Panc1 (cell line): ENCODE data around the gene INAFM1. TPM values are rescaled to one million over a fixed set of nuclear protein-coding genes. Genes with fewer than 3 reads are reported as not detected.

Experiments used
- ATAC-seq: fragments of 200-7000 bp; cut with Tn5 transposase; 2 replicates; pipeline ENCODE4 v1.9.1; 2020; ENCODE audit warnings: mild to moderate bottlenecking, moderate library complexity
- BruUV-seq: library from RNA; stranded (reverse); fragments of 400-500 nt; replicated peaks from 2 replicates; lab custom pipeline; 2021; lab: Mats Ljungman, UMichigan
- CTCF ChIA-PET: fragments of 300-600 bp; sonication (Branson Sonifier 250); formaldehyde crosslinking; loops from one replicate; lab custom pipeline; 2022; ENCODE audit warnings: antibody characterized with exemption; lab: Charles Lee
- POLR2A ChIA-PET: fragments of 300-600 bp; sonication (Branson Sonifier 250); formaldehyde crosslinking; loops from one replicate; lab custom pipeline; 2022; ENCODE audit warnings: antibody characterized with exemption; lab: Charles Lee
- DNase-seq: peaks from one replicate; pipeline ENCODE4 v3.0.0-alpha.2; 2010; ENCODE audit warnings: low read depth, low spot score
- H3K27ac ChIP-seq: 2 replicates; pipeline ENCODE4 v1.5.1; 2011; ENCODE audit warnings: mild to moderate bottlenecking, low read length, inconsistent platforms
- H3K27me3 ChIP-seq: fragments of 200-500 bp; sonication (Bioruptor generic); 2 replicates; pipeline ENCODE4 v1.6.0; 2014; ENCODE audit warnings: low read length, inconsistent platforms; ENCODE audit not compliant: control insufficient read depth, insufficient read depth
- H3K36me3 ChIP-seq: fragments of 200-500 bp; sonication (Bioruptor generic); 2 replicates; pipeline ENCODE4 v1.5.1; 2014; ENCODE audit warnings: inconsistent platforms, mild to moderate bottlenecking, low read length, moderate library complexity; ENCODE audit not compliant: control insufficient read depth, insufficient read depth
- H3K4me1 ChIP-seq: 2 replicates; pipeline ENCODE4 v1.5.1; 2011; ENCODE audit warnings: inconsistent platforms, mild to moderate bottlenecking, low read length, moderate library complexity; ENCODE audit not compliant: control insufficient read depth, insufficient read depth
- H3K4me3 ChIP-seq, 2 experiments: 2 replicates each; pipeline ENCODE4 v1.5.1; 2011 to 2012; ENCODE audit warnings: low read depth in 2 of 2, low read length in 2 of 2, mild to moderate bottlenecking in 2 of 2, inconsistent platforms in 1 of 2, moderate library complexity in 1 of 2
- H3K9me3 ChIP-seq: fragments of 200-500 bp; sonication (Bioruptor generic); 2 replicates; pipeline ENCODE4 v1.5.1; 2014; ENCODE audit warnings: low read depth, mild to moderate bottlenecking, inconsistent platforms, low read length, moderate library complexity; ENCODE audit not compliant: control insufficient read depth, insufficient read depth
- POLR2AphosphoS5 ChIP-seq: IDR thresholded peaks from 2 replicates; pipeline ENCODE4 v1.6.1; 2012; ENCODE audit warnings: mild to moderate bottlenecking, low read depth, low read length, moderate library complexity
- SIN3A ChIP-seq: IDR thresholded peaks from 2 replicates; pipeline ENCODE4 v1.6.1; 2012; ENCODE audit warnings: low read depth, mild to moderate bottlenecking, low read length, moderate library complexity, borderline replicate concordance; ENCODE audit not compliant: insufficient read depth
- TCF7L2 ChIP-seq: IDR thresholded peaks from 2 replicates; pipeline ENCODE4 v1.6.1; 2011; ENCODE audit warnings: mild to moderate bottlenecking, low read depth, low read length, inconsistent platforms
- in situ Hi-C: cut with HindIII; loops from 2 replicates; pipeline ENCODE4 v1.10.0; 2016; ENCODE audit warnings: low sequenced_read_pairs, low pct_unique_long_range_greater_than_20kb
- intact Hi-C: fragments of 100-400 bp; cut with micrococcal nuclease; formaldehyde crosslinking; loops from one replicate; pipeline ENCODE4 v1.10.0; 2022; ENCODE audit not compliant: unreplicated experiment
- total RNA-seq: library from RNA; stranded (reverse); gene quantifications from one replicate; pipeline ENCODE4 v1.2.1, GENCODE V29; 2021; ENCODE audit not compliant: unreplicated experiment
- TF ChIP-seq, protein P1 (sequence below), 2 experiments: IDR thresholded peaks; 2 replicates each; pipeline ENCODE4 v1.6.1; 2011 to 2012; ENCODE audit warnings: low read depth in 2 of 2, control low read depth in 1 of 2, low read length in 1 of 2, mild to moderate bottlenecking in 1 of 2, moderate library complexity in 1 of 2; ENCODE audit not compliant: insufficient read depth in 1 of 2
- TF ChIP-seq, protein P2 (sequence below): fragments of 450-650 bp; IDR thresholded peaks from 2 replicates; pipeline ENCODE4 v1.5.1; 2017; ENCODE audit warnings: mild to moderate bottlenecking

The INAFM1 gene
- total RNA-seq, 1 experiment from 2014 or later = 13.1 TPM

DNA sequence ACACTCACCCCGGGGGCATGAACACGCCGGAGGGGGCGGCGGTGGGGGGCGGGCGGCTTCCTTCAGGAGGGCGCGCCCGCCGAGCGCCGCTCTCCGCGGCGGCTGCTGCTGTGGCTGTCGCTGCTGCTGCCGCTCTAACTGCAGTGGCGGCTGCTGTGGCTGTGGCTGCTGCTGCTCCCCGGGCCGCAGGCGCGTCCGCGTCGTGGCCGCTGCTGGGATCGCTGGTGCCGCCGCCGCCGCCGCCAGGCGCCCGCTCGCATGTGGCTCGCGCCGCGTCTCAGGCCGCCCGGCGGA, 43.8 kb upstream of the INAFM1 start, which contains the start of gene BBC3:
Gene BBC3, minus strand, starts transcription at position 279 of the 294 bp plus-strand sequence. CDS start 2,768 bp downstream, outside the sequence.
- no peak for ATAC-seq
- CTCF ChIA-PET = no interaction called here

DNA sequence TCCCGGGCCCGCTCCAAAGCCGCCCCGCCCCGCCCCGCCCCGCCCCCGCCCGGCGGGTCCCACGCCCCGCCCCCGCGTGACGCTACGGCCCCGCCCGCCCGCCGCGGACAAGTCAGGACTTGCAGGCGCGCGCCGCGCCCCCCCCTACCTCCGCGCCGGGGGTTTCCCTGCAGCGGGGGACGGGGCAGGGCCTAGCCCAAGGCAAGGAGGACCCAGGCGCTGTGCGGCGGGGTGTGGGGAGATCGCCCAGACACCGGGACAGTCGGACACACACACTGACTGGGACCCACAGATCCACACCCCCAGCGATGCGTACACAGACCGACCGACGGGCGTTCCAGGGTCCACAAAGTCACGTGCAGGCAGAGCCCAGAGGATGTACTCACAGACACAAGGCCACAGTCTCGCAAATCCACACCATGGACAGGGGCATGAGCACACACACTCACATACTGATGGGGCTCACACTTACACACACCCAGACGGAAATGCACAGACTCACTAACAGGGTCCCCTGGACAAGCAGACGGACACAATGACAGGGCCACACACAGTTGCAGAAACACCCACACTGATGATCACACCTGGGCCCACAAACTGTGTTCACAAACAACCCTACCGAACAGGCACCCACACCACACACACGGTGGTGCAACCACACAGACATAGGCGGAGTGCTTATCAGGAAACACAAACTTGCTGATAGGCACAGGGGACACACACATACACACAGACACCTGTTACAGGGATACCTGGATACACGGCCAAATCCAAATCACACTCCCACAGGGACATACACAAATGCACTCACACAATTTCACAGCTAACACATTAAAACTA, 43.2 kb upstream of the INAFM1 start:
- DNase-seq (no peak), ATAC-seq (peak; percentile 18)
- TF ChIP-seq SIN3A (no peak), POLR2AphosphoS5 (no peak), TCF7L2 (no peak)
- TF ChIP-seq, protein P1, sequence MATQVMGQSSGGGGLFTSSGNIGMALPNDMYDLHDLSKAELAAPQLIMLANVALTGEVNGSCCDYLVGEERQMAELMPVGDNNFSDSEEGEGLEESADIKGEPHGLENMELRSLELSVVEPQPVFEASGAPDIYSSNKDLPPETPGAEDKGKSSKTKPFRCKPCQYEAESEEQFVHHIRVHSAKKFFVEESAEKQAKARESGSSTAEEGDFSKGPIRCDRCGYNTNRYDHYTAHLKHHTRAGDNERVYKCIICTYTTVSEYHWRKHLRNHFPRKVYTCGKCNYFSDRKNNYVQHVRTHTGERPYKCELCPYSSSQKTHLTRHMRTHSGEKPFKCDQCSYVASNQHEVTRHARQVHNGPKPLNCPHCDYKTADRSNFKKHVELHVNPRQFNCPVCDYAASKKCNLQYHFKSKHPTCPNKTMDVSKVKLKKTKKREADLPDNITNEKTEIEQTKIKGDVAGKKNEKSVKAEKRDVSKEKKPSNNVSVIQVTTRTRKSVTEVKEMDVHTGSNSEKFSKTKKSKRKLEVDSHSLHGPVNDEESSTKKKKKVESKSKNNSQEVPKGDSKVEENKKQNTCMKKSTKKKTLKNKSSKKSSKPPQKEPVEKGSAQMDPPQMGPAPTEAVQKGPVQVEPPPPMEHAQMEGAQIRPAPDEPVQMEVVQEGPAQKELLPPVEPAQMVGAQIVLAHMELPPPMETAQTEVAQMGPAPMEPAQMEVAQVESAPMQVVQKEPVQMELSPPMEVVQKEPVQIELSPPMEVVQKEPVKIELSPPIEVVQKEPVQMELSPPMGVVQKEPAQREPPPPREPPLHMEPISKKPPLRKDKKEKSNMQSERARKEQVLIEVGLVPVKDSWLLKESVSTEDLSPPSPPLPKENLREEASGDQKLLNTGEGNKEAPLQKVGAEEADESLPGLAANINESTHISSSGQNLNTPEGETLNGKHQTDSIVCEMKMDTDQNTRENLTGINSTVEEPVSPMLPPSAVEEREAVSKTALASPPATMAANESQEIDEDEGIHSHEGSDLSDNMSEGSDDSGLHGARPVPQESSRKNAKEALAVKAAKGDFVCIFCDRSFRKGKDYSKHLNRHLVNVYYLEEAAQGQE (IDR thresholded peaks at IDR 0.05; ENCODE audit: insufficient read depth in 1 of 2, low read depth in 2 of 2, low read length in 1 of 2) = peak in 1 of 2 experiments; percentile 57; a peak in 1 of 4 replicates
- TF ChIP-seq, protein P2, sequence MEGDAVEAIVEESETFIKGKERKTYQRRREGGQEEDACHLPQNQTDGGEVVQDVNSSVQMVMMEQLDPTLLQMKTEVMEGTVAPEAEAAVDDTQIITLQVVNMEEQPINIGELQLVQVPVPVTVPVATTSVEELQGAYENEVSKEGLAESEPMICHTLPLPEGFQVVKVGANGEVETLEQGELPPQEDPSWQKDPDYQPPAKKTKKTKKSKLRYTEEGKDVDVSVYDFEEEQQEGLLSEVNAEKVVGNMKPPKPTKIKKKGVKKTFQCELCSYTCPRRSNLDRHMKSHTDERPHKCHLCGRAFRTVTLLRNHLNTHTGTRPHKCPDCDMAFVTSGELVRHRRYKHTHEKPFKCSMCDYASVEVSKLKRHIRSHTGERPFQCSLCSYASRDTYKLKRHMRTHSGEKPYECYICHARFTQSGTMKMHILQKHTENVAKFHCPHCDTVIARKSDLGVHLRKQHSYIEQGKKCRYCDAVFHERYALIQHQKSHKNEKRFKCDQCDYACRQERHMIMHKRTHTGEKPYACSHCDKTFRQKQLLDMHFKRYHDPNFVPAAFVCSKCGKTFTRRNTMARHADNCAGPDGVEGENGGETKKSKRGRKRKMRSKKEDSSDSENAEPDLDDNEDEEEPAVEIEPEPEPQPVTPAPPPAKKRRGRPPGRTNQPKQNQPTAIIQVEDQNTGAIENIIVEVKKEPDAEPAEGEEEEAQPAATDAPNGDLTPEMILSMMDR = no peak
- Histone ChIP-seq H3K4me3 (peak overlapping the region; percentile 59 to 65), H3K27ac (peak overlapping the region; percentile 23; the same call in 1 of the 2 replicates), H3K9me3 (no peaks in the 10 kb centered on the region), H3K27me3 (no peaks in the 10 kb centered on the region), H3K4me1 (peaks cover 17% of the 10 kb centered on the region), H3K36me3 (no peaks in the 10 kb centered on the region; the same call in 1 of the 2 replicates)
- in situ Hi-C loops (no loop called here), intact Hi-C loops (no loop called here)
- POLR2A ChIA-PET = interaction anchor here (0.8 kb wide), 1 partner anchor 12 kb away, joined by 3 read pairs; no protein-coding TSS in a partner anchor
- no TSS peak for BruUV-seq
- CTCF ChIA-PET = no interaction called here

More for the DNA sequence above, 43.8 kb upstream of the INAFM1 start, which contains the start of gene BBC3:
- no TSS peak for BruUV-seq
- intact Hi-C loops = no loop called here
- peak within 1 kb of the TSS; percentile 65 to 78 for H3K4me3 ChIP-seq
- POLR2A ChIA-PET = no interaction called here
- H3K36me3 ChIP-seq = no peaks in the 10 kb centered on the region; the same call in 1 of the 2 replicates
- no peaks in the 10 kb centered on the region for H3K27me3 ChIP-seq
- TF ChIP-seq POLR2AphosphoS5 (no peak), SIN3A (no peak), TCF7L2 (no peak)
- TF ChIP-seq, protein P2 = no peak
- TF ChIP-seq, protein P1 (IDR thresholded peaks at IDR 0.05; ENCODE audit: insufficient read depth in 1 of 2, low read depth in 2 of 2, low read length in 1 of 2) = no peak
- H3K9me3 ChIP-seq = no peaks in the 10 kb centered on the region
- H3K27ac ChIP-seq = peak within 1 kb of the TSS; percentile 59
- peaks cover 17% of the 10 kb centered on the region for H3K4me1 ChIP-seq
- no peak for DNase-seq
- in situ Hi-C loops = no loop called here
